Fibroblast of lung (primary cell): ENCODE measurements around the gene TMEM169. TPM values are rescaled to one million over a fixed set of nuclear protein-coding genes. Genes with fewer than 3 reads are reported as not detected.

Experiments used
- DNase-seq, 2 donors: peaks; one replicate each; pipeline versions ENCODE4 v3.0.0 to v3.0.0-alpha.2; 2010; ENCODE audit warnings: low read depth in 2 of 2
- H2AFZ ChIP-seq: 2 replicates; pipeline ENCODE4 v1.5.1; 2012; ENCODE audit warnings: low read length, control low read depth, inconsistent platforms
- H3K27ac ChIP-seq: 2 replicates; pipeline ENCODE4 v1.5.1; 2011; ENCODE audit warnings: low read length, control low read depth; ENCODE audit not compliant: insufficient read depth
- H3K27me3 ChIP-seq: 2 replicates; pipeline ENCODE4 v1.5.1; 2011; ENCODE audit warnings: mild to moderate bottlenecking, low read length; ENCODE audit not compliant: control insufficient read depth, insufficient read depth
- H3K36me3 ChIP-seq: 2 replicates; pipeline ENCODE4 v1.5.1; 2011; ENCODE audit warnings: low read length; ENCODE audit not compliant: control insufficient read depth, insufficient read depth
- H3K4me1 ChIP-seq: 2 replicates; pipeline ENCODE4 v1.5.1; 2011; ENCODE audit warnings: low read length; ENCODE audit not compliant: control insufficient read depth, insufficient read depth; ENCODE audit errors: extremely low read depth
- H3K4me2 ChIP-seq: 2 replicates; pipeline ENCODE4 v1.5.1; 2011; ENCODE audit warnings: low read length, control low read depth; ENCODE audit not compliant: insufficient read depth; ENCODE audit errors: extremely low read depth
- H3K4me3 ChIP-seq, 4 experiments: fragments of 200-600 bp in 1 of 4; sonication (generic) in 1 of 4; replicated peaks in 1 of 4; 2 replicates each; pipeline ENCODE4 v1.5.1; 2011 to 2016; ENCODE audit warnings: low read length in 4 of 4, low read depth in 3 of 4, mild to moderate bottlenecking in 3 of 4, control low read depth in 2 of 4, inconsistent platforms in 1 of 4, mixed read lengths in 1 of 4; ENCODE audit not compliant: insufficient read depth in 1 of 4; ENCODE audit errors: control extremely low read depth in 1 of 4
- H3K79me2 ChIP-seq: 2 replicates; pipeline ENCODE4 v1.5.1; 2012; ENCODE audit warnings: mild to moderate bottlenecking, low read length, inconsistent platforms; ENCODE audit not compliant: control insufficient read depth, insufficient read depth
- H3K9ac ChIP-seq: 2 replicates; pipeline ENCODE4 v1.5.1; 2011; ENCODE audit warnings: mild to moderate bottlenecking, low read length, control low read depth; ENCODE audit not compliant: insufficient read depth
- H3K9me3 ChIP-seq: 2 replicates; pipeline ENCODE4 v1.5.1; 2012; ENCODE audit warnings: low read depth, low read length; ENCODE audit not compliant: control insufficient read depth, insufficient read depth
- H4K20me1 ChIP-seq: 2 replicates; pipeline ENCODE4 v1.5.1; 2011; ENCODE audit warnings: low read length; ENCODE audit not compliant: control insufficient read depth, insufficient read depth; ENCODE audit errors: extremely low read depth
- CTCF ChIP-seq, 2 donors: IDR thresholded peaks in 1 of 2; conservative IDR thresholded peaks in 1 of 2; 1 replicate in 1 of 2; 2 replicates in 1 of 2; pipeline ENCODE4 v1.5.1; 2011 to 2012; ENCODE audit warnings: low read length in 2 of 2, control low read depth in 1 of 2, inconsistent platforms in 1 of 2, low read depth in 1 of 2, mild to moderate bottlenecking in 1 of 2
- EZH2 ChIP-seq: IDR thresholded peaks from 2 replicates; pipeline ENCODE4 v1.5.1; 2012; ENCODE audit warnings: low read length, control low read depth, mild to moderate bottlenecking; ENCODE audit errors: missing control alignments
- polyA plus RNA-seq, 2 donors: library from polyadenylated mRNA; depleted of rRNA in 1 of 2; stranded (reverse) in 1 of 2; unstranded in 1 of 2; fragments of >200 nt; gene quantifications; 2 replicates each; pipeline ENCODE4 v1.2.1, GENCODE V29; 2011 to 2012; ENCODE audit warnings: missing spikeins in 1 of 2
- total RNA-seq: library from RNA; depleted of rRNA; stranded (reverse); fragments of >200 nt; gene quantifications from 2 replicates; pipeline ENCODE4 v1.2.1, GENCODE V29; 2014

Gene TMEM169
- total and polyA plus RNA-seq, 2 donors (not counting 1 experiment from before 2014, with no cell fraction given): 0.10 to 0.50 TPM

GRCh38 chr2:216146573-216146972 is 64.9 kb downstream of the TMEM169 start:
- TF ChIP-seq EZH2 (no peak), CTCF (conservative IDR thresholded peaks at IDR 0.05 in 1 of 2, IDR thresholded peaks at IDR 0.05 in 1 of 2; ENCODE audit: low read depth in 1 of 2, low read length in 2 of 2) (no peak)
- Histone ChIP-seq H3K79me2 (peaks cover 7% of the 10 kb centered on the region), H3K4me3 (no peak overlapping the region), H3K9me3 (no peaks in the 10 kb centered on the region), H3K27ac (no peak overlapping the region), H2AFZ (no peak overlapping the region), H3K27me3 (no peaks in the 10 kb centered on the region), H3K36me3 (peaks cover 9% of the 10 kb centered on the region), H3K4me1 (peaks cover 9% of the 10 kb centered on the region), H4K20me1 (no peaks in the 10 kb centered on the region), H3K9ac (no peak overlapping the region), H3K4me2 (no peak overlapping the region)
- no peak for DNase-seq

GRCh38 chr2:216147172-216148131 is 65.7 kb downstream of the TMEM169 start:
- peaks cover 9% of the 10 kb centered on the region for H3K36me3 ChIP-seq
- no peak for TF ChIP-seq CTCF (conservative IDR thresholded peaks at IDR 0.05 in 1 of 2, IDR thresholded peaks at IDR 0.05 in 1 of 2; ENCODE audit: low read depth in 1 of 2, low read length in 2 of 2)
- no peak for TF ChIP-seq EZH2
- no peaks in the 10 kb centered on the region for H3K9me3 ChIP-seq
- no peaks in the 10 kb centered on the region for H4K20me1 ChIP-seq
- no peak overlapping the region for H2AFZ ChIP-seq
- H3K4me3 ChIP-seq: no peak overlapping the region
- no peak overlapping the region for H3K4me2 ChIP-seq
- no peak for DNase-seq
- H3K27me3 ChIP-seq: no peaks in the 10 kb centered on the region
- H3K9ac ChIP-seq: no peak overlapping the region
- H3K79me2 ChIP-seq: peaks cover 7% of the 10 kb centered on the region
- peaks cover 5% of the 10 kb centered on the region for H3K4me1 ChIP-seq
- no peak overlapping the region for H3K27ac ChIP-seq

- Histone ChIP-seq H3K4me2 (no peak overlapping the region), H3K79me2 (peaks cover 5% of the 10 kb centered on the region), H3K4me3 (no peak overlapping the region), H3K36me3 (peaks cover 7% of the 10 kb centered on the region), H3K27ac (no peak overlapping the region), H4K20me1 (no peaks in the 10 kb centered on the region), H2AFZ (no peak overlapping the region), H3K4me1 (no peaks in the 10 kb centered on the region), H3K27me3 (no peaks in the 10 kb centered on the region), H3K9ac (no peak overlapping the region), H3K9me3 (no peaks in the 10 kb centered on the region)
- DNase-seq: no peak
- TF ChIP-seq CTCF (conservative IDR thresholded peaks at IDR 0.05 in 1 of 2, IDR thresholded peaks at IDR 0.05 in 1 of 2; ENCODE audit: low read depth in 1 of 2, low read length in 2 of 2): no peak
- TF ChIP-seq EZH2: no peak
These were observed 67.3 kb downstream of the TMEM169 start for GRCh38 chr2:216148983-216149382.
